GM21381 (cell line): ENCODE results near the gene TNPO2.
"Not testable (repeated sequence)": the region's sequence is repeated elsewhere in the genome, so short reads cannot be mapped to it uniquely, and the experiment has no call there.

Source experiments
- ATAC-seq: cut with Tn5 transposase; IDR thresholded peaks from one replicate; pipeline ENCODE4 v1.9.1; 2021; ENCODE audit warnings: mild to moderate bottlenecking, moderate library complexity; ENCODE audit not compliant: unreplicated experiment

The TNPO2 gene

GRCh38 chr19:12737835-12738351 is 14.2 kb upstream of the TNPO2 start:
- ATAC-seq: no peak

- peak; percentile 70 for ATAC-seq
Observed at GRCh38 chr19:12736995-12737834, 13.5 kb upstream of the TNPO2 start, which contains the start of gene GET3. Gene GET3 (plus strand): TSS chr19:12737497. CDS start chr19:12737506, 9 bp downstream.

DNA sequence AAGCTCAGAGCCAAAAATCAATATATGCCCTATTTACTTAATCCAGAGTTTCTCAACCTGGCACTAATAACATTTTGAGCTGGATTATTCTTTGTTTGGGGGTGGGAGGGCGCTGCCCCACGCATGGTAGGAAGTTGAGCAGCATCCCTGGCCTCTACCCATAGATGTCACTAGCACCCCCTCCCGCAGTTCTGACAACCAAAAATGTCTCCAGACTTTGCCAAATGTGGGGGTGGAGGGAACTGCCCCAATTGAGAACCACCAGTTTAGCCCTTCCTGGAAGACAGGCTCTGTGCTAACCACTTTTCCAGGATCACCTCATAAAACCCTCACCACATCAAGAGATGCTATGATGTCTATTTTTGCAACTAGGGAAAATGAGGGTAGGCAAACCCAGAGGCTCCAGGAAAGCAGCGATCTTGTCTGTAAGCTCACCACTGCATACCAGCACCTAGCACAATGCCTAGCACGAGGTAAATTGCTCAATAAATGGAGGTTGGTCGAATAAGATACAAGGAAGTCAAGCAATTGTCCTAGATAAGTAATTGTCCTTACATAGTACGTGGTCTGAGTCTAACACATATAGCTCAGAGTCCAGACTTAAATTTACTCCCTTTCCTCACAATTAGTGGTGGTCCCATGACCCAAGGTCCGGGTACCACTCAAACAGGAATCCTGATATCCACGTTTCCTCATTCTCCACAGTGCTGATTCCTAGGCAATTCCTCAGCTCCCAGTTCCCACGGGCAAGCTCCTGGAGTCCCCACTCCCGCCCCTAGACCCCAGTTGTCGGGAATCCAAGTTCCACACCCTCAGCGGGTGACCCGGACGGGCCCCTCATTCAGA is 9.9 kb upstream of the TNPO2 start:
- no peak for ATAC-seq

DNA sequence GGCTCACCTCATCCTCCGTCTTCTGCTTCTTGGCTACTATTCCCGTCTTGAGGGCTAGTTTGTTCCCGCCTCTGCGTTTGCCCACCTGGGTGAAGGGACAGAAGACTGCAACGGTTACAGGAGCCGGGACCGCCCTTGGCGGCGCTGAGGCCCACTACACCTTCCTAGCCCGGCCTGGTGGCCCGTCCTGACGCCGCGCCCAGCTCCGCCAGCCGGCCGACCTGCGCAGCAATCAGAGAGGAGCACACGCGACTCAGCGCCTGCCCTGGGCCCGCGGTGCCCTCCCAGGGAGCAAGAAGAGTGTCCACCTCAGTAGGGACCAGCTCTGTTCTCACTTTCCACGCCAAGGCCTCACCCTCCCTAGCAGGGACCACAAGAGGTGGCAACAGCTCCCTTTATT is 7.6 kb upstream of the TNPO2 start:
- ATAC-seq: no peak

DNA sequence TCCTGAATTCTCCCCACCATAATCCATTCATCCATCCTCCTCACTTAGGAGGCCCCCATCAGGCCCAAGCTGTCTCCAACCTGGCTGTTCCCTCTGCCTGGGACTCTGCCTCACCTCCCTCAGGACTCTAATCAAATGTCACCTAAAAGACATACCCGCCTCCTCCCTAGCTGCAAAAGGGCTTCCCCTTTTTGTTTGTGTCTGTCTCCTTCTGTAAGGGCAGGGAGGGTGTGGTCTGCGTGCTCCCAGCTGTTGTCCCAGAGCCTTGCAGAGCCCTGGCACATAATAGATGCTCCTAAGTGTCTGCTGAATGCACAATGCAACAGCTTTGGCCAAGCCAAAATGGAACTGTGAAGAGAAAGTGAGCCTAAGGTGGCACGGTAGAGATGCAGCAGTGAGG is 6.3 kb upstream of the TNPO2 start:
- ATAC-seq: no peak

DNA sequence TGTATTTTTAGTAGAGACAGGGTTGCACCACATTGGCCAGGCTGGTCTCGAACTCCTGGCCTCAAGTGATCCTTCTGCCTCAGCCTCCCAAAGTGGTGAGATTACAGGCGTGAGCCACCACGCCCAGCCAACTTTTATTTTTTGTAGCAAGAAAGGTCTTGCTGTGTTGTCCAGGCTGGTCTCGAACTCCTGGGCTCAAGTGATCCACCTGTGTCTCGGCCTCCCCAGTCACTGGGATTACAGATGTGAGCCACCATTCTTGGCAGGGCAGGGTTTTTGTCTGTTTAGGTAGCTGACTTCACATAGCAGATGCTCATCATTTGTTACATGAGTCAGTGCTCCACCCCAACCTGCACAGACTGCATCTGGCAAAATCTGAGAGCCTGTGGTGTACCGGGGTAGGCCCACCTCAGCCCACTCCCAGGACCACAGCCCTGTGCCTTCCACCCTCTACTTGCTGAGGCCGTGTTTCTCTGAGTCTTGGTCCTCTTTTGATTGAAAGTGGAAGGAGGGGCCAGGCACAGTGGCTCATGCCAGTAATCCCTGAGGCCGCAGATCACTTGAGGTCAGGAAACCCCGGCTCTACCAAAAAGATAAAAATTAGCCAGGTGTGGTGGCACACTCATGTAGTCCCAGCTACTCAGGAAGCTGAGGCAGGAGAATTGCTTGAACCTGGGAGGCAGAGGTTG is 4.2 kb upstream of the TNPO2 start:
- no peak for ATAC-seq

- no peak for ATAC-seq
Observed at GRCh38 chr19:12726988-12727316, 3.2 kb upstream of the TNPO2 start.

- not testable (repeated sequence) for ATAC-seq
Observed at GRCh38 chr19:12725612-12726011, 1.9 kb upstream of the TNPO2 start.

DNA sequence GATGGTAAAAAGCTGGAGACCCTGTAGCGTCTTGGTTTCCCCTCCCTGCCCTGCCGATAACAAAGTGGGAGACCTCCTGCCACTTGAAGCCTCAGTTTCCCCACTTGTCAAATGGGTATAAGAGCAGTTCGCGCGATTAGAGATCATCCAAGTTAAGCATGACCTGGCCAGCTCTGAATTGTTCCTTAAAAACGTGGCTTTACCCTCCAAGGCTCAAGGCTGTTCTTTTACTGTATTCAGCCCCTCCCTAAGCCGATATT is 421 bp downstream of the TNPO2 start:
- ATAC-seq: no peak

GRCh38 chr19:12722566-12723380 is 959 bp downstream of the TNPO2 start:
- ATAC-seq: peak; percentile 74

DNA sequence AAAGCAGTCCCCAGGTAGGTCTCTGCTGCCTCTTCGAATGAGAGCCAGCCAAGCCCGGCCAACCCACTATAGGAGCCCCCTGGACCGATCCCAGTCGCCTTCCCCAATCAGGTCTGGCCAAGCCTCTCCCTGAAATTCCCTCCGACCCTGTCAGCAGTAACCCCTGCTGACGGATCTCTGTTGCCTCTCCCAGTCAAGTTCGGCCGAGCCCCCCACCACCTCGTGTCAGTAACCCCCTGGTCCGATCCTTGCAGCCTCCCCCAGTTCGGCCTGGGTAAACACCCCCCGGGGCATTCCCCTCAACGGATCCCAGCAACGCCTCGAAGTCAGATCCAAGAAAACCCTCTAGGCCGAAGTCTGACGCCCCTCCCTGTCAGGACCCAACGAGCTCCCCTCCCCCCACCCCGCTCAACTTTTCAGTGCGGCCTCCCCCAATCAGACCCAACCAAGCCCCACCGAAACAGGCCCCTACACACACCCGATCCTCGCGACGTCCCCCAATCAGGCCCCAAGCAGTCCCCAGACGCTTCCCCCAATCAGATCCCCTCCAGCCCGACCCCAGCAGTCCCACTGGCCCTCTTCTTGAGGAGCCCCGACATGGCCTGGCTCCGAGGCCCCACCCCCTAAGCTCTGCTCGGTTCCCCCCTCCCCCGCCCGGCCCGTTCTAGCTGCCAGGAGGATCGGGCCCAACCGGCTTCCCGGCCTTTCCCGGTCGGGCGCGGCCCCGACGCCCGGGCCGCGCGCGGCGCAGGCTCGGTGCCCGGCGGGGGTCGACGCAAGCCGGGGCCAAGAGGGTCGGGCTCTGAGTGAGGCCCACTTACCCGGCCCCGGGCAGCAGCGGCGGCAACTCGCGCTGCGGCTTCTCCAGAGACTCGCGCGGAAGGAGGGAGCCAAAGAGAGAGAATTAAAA is 1.8 kb downstream of the TNPO2 start:
- ATAC-seq: peak; percentile 35

GRCh38 chr19:12720851-12721655 is 2.7 kb downstream of the TNPO2 start:
- ATAC-seq: no peak

DNA sequence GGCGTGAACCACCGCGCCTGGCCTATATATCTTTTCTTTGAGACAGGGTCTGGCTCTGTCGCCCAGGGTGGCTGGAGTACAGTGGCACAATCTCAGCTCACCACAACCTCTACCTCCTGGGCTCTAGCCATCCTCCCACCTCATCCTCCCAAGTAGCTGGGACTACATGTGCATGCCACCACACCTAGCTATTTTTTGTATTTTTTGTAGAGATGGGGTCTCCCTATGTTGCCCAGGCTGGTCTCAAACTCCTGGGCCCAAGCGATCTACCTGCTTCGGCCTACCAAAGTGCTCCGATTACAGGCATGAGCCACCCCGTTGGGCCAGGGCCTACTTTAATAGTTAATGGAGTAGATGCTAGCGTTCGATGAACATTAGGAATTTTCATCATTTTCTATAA is 3.4 kb downstream of the TNPO2 start:
- no peak for ATAC-seq

DNA sequence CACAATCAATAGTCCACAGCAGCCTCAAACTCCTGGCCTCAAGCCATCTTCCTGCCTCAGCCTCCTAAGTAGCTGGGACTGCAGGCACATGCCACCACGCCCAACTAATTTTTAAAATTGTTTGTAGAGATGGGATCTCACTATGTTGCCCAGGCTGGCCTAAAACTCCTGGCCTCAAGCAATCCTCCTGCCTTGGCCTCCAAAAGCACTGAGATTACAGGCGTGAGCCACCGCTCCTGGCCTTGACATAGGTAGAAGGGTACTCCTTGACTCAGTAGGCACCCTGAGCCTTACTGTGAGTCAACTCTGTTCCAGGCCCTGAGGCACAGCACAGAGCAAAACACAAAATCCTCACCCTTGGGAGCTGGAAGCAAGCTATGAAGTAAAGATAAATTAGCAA is 7.8 kb downstream of the TNPO2 start:
- no peak for ATAC-seq

GRCh38 chr19:12715102-12715501 is 8.6 kb downstream of the TNPO2 start:
- ATAC-seq: no peak

GRCh38 chr19:12713304-12713703 is 10.4 kb downstream of the TNPO2 start:
- not testable (repeated sequence) for ATAC-seq

DNA sequence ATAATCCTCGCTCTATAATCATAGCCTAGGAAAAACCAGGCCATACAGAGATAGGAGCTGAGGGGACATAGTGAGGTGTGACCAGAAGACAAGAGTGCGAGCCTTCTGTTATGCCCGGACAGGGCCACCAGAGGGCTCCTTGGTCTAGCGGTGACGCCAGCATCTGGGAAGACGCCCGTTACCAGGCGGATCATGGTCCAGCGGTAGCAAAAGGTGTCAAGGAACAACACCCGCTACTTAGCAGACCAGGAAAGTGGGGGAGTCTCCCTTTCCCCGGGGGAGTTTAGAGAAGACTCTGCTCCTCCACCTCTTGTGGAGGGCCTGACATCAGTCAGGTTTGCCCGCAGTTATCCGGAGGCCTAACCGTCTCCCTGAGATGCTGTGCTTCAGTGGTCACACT is 11.7 kb downstream of the TNPO2 start:
- not testable (repeated sequence) for ATAC-seq

- no peak for ATAC-seq
Observed at GRCh38 chr19:12711187-12711586, 12.5 kb downstream of the TNPO2 start.

- ATAC-seq: no peak
Observed at GRCh38 chr19:12708641-12709040, 15.1 kb downstream of the TNPO2 start.
